DMS153 treated with DMSO at 0.1 percent for 48 hours (cell line): ENCODE data around the gene KIF21B.

Experiments used
- DNase-seq: peaks from one replicate; lab custom pipeline; 2025; ENCODE audit not compliant: unreplicated experiment; lab: John Stamatoyannopoulos, UW

Gene KIF21B

GRCh38 chr1:201049248-201049831, 25.8 kb upstream of the KIF21B start:
- no peak for DNase-seq

- DNase-seq: no peak
Measured at GRCh38 chr1:201048521-201048920, 25.0 kb upstream of the KIF21B start.

- no peak for DNase-seq
Measured at GRCh38 chr1:201044119-201044518, 20.6 kb upstream of the KIF21B start.

- DNase-seq: peak; percentile 88
Measured at GRCh38 chr1:201042779-201043461, 19.4 kb upstream of the KIF21B start.

GRCh38 chr1:201041011-201041410, 17.5 kb upstream of the KIF21B start:
- DNase-seq: no peak

GRCh38 chr1:201039876-201040275, 16.4 kb upstream of the KIF21B start:
- DNase-seq: no peak

- no peak for DNase-seq
Measured at GRCh38 chr1:201039418-201039817, 15.9 kb upstream of the KIF21B start.

GRCh38 chr1:201038186-201038876, 14.8 kb upstream of the KIF21B start:
- no peak for DNase-seq

GRCh38 chr1:201036188-201036842, 12.8 kb upstream of the KIF21B start:
- no peak for DNase-seq

GRCh38 chr1:201034671-201035070, 11.2 kb upstream of the KIF21B start:
- DNase-seq: no peak

- no peak for DNase-seq
Measured at GRCh38 chr1:201032408-201032807, 8.9 kb upstream of the KIF21B start.

- no peak for DNase-seq
Measured at GRCh38 chr1:201028461-201028889, 5.0 kb upstream of the KIF21B start.

- no peak for DNase-seq
Measured at GRCh38 chr1:201026836-201027235, 3.3 kb upstream of the KIF21B start.

GRCh38 chr1:201026234-201026633, 2.7 kb upstream of the KIF21B start:
- no peak for DNase-seq

- no peak for DNase-seq
Measured at GRCh38 chr1:201025571-201026002, 2.1 kb upstream of the KIF21B start.

- DNase-seq: no peak
Measured at GRCh38 chr1:201024625-201024998, 1.1 kb upstream of the KIF21B start.

GRCh38 chr1:201023920-201024624, 558 bp upstream of the KIF21B start:
- no peak for DNase-seq

GRCh38 chr1:201022820-201023516, 546 bp downstream of the KIF21B start:
- no peak for DNase-seq

- DNase-seq: no peak
Measured at GRCh38 chr1:201022493-201022819, 1.1 kb downstream of the KIF21B start.

- DNase-seq: no peak
Measured at GRCh38 chr1:201021630-201022492, 1.7 kb downstream of the KIF21B start.
